B cell (primary cell): ENCODE results near the gene AP3M1. TPM values are rescaled to one million over a fixed set of nuclear protein-coding genes. Genes with fewer than 3 reads are reported as not detected.

Source experiments
- ATAC-seq: fragments of 200-7000 bp; cut with Tn5 transposase; one replicate; pipeline ENCODE4 v1.10.0; 2021; ENCODE audit warnings: low read depth, mild to moderate bottlenecking, moderate number of reproducible peaks, moderate library complexity
- CTCF ChIA-PET: fragments of 350-600 bp; sonication (Branson Sonifier 250); formaldehyde crosslinking; loops from one replicate; lab custom pipeline; 2021; ENCODE audit warnings: antibody characterized with exemption, inconsistent platforms; lab: Charles Lee
- POLR2A ChIA-PET: fragments of 350-600 bp; sonication (Branson Sonifier 250); formaldehyde crosslinking; loops from one replicate; lab custom pipeline; 2021; ENCODE audit warnings: antibody characterized with exemption; lab: Charles Lee
- DNase-seq: peaks from one replicate; pipeline ENCODE4 v3.0.0; 2013
- H2AFZ ChIP-seq: 2 replicates; pipeline ENCODE4 v1.6.1; 2012; ENCODE audit warnings: mild to moderate bottlenecking, low read depth, low read length; ENCODE audit not compliant: insufficient read depth, poor library complexity, severe bottlenecking
- H3K27ac ChIP-seq, 2 donors: 1 replicate in 1 of 2; 2 replicates in 1 of 2; pipeline ENCODE4 v1.5.1; 2012 to 2013; ENCODE audit warnings: low read length in 2 of 2, mild to moderate bottlenecking in 2 of 2, moderate library complexity in 1 of 2
- H3K27me3 ChIP-seq, 4 experiments: fragments of 200-600 bp in 1 of 4; sonication (generic) in 1 of 4; replicated peaks in 1 of 4; 1 replicate in 2 of 4; 2 replicates in 2 of 4; pipeline versions ENCODE4 v1.6.1 to v1.7.0; 2013 to 2016; ENCODE audit warnings: low read length in 3 of 4, mild to moderate bottlenecking in 2 of 4, mixed read lengths in 1 of 4, moderate library complexity in 1 of 4; ENCODE audit not compliant: insufficient read depth in 4 of 4, control insufficient read depth in 3 of 4; ENCODE audit errors: control extremely low read depth in 1 of 4
- H3K36me3 ChIP-seq, 2 experiments: replicated peaks in 1 of 2; 1 replicate in 1 of 2; 2 replicates in 1 of 2; pipeline versions ENCODE4 v1.6.1 to v1.7.1; 2013; ENCODE audit warnings: low read length in 1 of 2; ENCODE audit not compliant: insufficient read depth in 2 of 2, control insufficient read depth in 1 of 2; ENCODE audit errors: control extremely low read depth in 1 of 2, extremely low read depth in 1 of 2
- H3K4me1 ChIP-seq, 2 donors: fragments of 200-600 bp in 1 of 2; sonication (generic) in 1 of 2; 1 replicate in 1 of 2; 2 replicates in 1 of 2; pipeline versions ENCODE4 v1.5.1 to v1.6.1; 2013 to 2017; ENCODE audit warnings: low read length in 2 of 2; ENCODE audit not compliant: control insufficient read depth in 2 of 2, insufficient read depth in 2 of 2
- H3K4me2 ChIP-seq: replicated peaks from 2 replicates; pipeline ENCODE3; 2012; ENCODE audit warnings: mild to moderate bottlenecking, low read depth, low read length; ENCODE audit not compliant: poor library complexity, severe bottlenecking
- H3K4me3 ChIP-seq, 5 experiments: fragments of 200-600 bp in 1 of 5; sonication (generic) in 1 of 5; 1 replicate in 3 of 5; 2 replicates in 2 of 5; pipeline versions ENCODE4 v1.5.1 to v1.7.0; 2011 to 2016; ENCODE audit warnings: low read length in 4 of 5, mild to moderate bottlenecking in 4 of 5, low read depth in 2 of 5, control low read depth in 1 of 5, moderate library complexity in 1 of 5; ENCODE audit not compliant: insufficient read depth in 1 of 5; ENCODE audit errors: control extremely low read depth in 1 of 5, extremely low read depth in 1 of 5
- H3K79me2 ChIP-seq: fragments of 200-600 bp; sonication (generic); one replicate; pipeline ENCODE4 v1.6.0; 2016; ENCODE audit warnings: low read length; ENCODE audit not compliant: control insufficient read depth, insufficient read depth
- H3K9ac ChIP-seq: fragments of 200-600 bp; sonication (generic); 2 replicates; pipeline ENCODE4 v1.6.1; 2017; ENCODE audit warnings: mild to moderate bottlenecking, low read length, moderate library complexity
- H3K9me3 ChIP-seq, 3 donors: one replicate each; pipeline versions ENCODE4 v1.6.1 to v1.7.1; 2013; ENCODE audit warnings: low read length in 2 of 3; ENCODE audit not compliant: control insufficient read depth in 2 of 3, insufficient read depth in 1 of 3; ENCODE audit errors: control extremely low read depth in 1 of 3
- H4K20me1 ChIP-seq: 2 replicates; pipeline ENCODE4 v1.6.0; 2012; ENCODE audit warnings: mild to moderate bottlenecking, low read length; ENCODE audit not compliant: insufficient read depth, control insufficient read depth, poor library complexity, severe bottlenecking
- H3K27ac Mint-ChIP-seq: one replicate; pipeline ENCODE4 v1.8.0; 2021; ENCODE audit warnings: mixed read lengths
- H3K27me3 Mint-ChIP-seq: one replicate; pipeline ENCODE4 v1.8.0; 2021; ENCODE audit warnings: mixed read lengths
- H3K4me1 Mint-ChIP-seq: one replicate; pipeline ENCODE4 v1.8.0; 2021; ENCODE audit warnings: mixed read lengths
- H3K4me3 Mint-ChIP-seq: one replicate; pipeline ENCODE4 v1.8.0; 2021; ENCODE audit warnings: mixed read lengths
- H3K9me3 Mint-ChIP-seq: one replicate; pipeline ENCODE4 v1.8.0; 2022; ENCODE audit warnings: mixed read lengths; ENCODE audit not compliant: insufficient read depth
- CTCF ChIP-seq: fragments of 200-600 bp; IDR thresholded peaks from one replicate; pipeline ENCODE4 v1.8.0; 2022; ENCODE audit warnings: antibody characterized with exemption, mild to moderate bottlenecking
- EZH2 ChIP-seq: IDR thresholded peaks from 2 replicates; pipeline ENCODE4 v1.6.1; 2012; ENCODE audit warnings: borderline replicate concordance, low read depth, mild to moderate bottlenecking, moderate library complexity, low read length; ENCODE audit not compliant: insufficient read depth, poor library complexity, severe bottlenecking
- WGBS: methylation state at CpG from one replicate; pipeline ENCODE4 v1.1.5; 2013; ENCODE audit warnings: missing lambda C conversion rate; ENCODE audit not compliant: insufficient coverage; 5-methylcytosine and 5-hydroxymethylcytosine counted together
- intact Hi-C: fragments of 100-400 bp; cut with micrococcal nuclease; formaldehyde crosslinking; loops from one replicate; pipeline ENCODE4 v1.10.0; 2022
- polyA minus RNA-seq: library from RNA; depleted of rRNA, polyadenylated mRNA; stranded (reverse); fragments of >200 nt; gene quantifications from 2 replicates; pipeline ENCODE4 v1.2.3, GENCODE V29; 2012
- polyA plus RNA-seq: library from polyadenylated mRNA; depleted of rRNA; stranded (reverse); fragments of >200 nt; gene quantifications from 2 replicates; pipeline ENCODE4 v1.2.3, GENCODE V29; 2012
- total RNA-seq, 2 donors: library from RNA; stranded (reverse); fragments of 120-200 nt in 1 of 2; gene quantifications; 1 replicate in 1 of 2; 2 replicates in 1 of 2; pipeline versions ENCODE4 v1.2.3 to v1.2.4, GENCODE V29; 2013 to 2022

The AP3M1 gene
- total RNA-seq (48.9 and 50.4 TPM in 2 replicates), polyA plus RNA-seq (16.1 and 21.6 TPM in 2 replicates), polyA minus RNA-seq (17.4 and 19.1 TPM in 2 replicates)
- total RNA-seq (2013) = 39.9 TPM

DNA sequence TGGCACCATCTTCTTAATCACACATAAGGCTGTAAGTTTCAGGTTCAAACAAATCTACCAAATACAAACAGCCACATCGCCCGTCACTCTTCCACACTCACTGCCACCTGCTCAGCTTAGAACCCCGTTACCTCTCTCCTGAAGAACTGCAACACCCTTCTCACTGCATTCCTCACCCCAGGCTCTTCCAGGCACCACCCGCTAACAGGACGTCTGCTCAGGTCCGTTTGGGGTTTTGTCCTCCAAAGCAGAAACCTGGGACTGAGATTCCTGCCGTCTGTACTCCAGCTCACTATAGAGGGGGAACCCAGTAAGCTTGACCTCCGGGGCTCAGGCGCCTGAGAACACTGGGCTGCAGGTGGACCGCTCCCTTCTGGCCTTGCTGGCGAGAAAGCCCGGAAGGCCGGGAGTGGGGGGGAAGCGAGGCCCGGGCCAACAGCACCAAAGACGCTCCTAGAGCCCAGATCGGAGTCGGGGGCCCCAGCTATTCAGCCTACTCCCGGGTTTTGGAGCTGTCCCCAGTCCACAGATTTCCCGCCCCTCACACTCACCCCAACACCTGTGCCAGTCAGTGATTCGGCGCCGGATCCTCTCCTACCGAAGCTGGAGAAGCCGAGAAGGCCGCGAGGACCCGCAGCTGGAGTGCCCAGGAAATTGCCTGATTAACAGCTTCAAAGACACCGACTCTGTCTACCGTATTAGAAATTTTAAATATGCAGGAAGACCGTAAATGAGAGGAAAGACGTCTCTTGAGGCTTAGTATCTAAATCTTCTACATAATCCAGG lies at the start of gene AP3M1:
AP3M1 (minus strand) TSS at position 625 of the 786 bp plus-strand sequence. CDS start 12,449 bp downstream, outside the sequence.
- CTCF ChIA-PET = interaction anchor here (0.9 to 5.8 kb wide), 19 partner anchors 12 to 1085 kb away, joined by 3 to 58 read pairs (median 4); partner anchors contain the start of gene COMTD1

More for the DNA sequence above, at the start of gene AP3M1:
- Histone ChIP-seq H3K9me3 (no peaks in the 10 kb centered on the region), H3K4me3 (peak within 1 kb of the TSS; percentile 87 to 98 (median 94)), H3K27ac (peak within 1 kb of the TSS; percentile 93 to 97), H4K20me1 (peaks cover 23% of the 10 kb centered on the region), H3K4me2 (peak within 1 kb of the TSS; percentile 93), H2AFZ (peak within 1 kb of the TSS; percentile 91), H3K79me2 (peaks cover 97% of the 10 kb centered on the region), H3K4me1 (peaks cover 36 to 53% of the 10 kb centered on the region in 2 donors), H3K27me3 (no peaks in the 10 kb centered on the region), H3K9ac (peak within 1 kb of the TSS; percentile 96), H3K36me3 (peaks cover 0 to 13% of the 10 kb centered on the region in 2 experiments)
- Mint-ChIP-seq H3K27me3 (no peaks in the 10 kb centered on the region), H3K4me1 (peaks cover 51% of the 10 kb centered on the region), H3K27ac (no peak within 1 kb of the TSS), H3K4me3 (no peak within 1 kb of the TSS), H3K9me3 (no peaks in the 10 kb centered on the region)
- TF ChIP-seq CTCF = no peak
- TF ChIP-seq EZH2 = no peak
- intact Hi-C loops = loop anchor here (2.0 to 5.0 kb wide), 3 partner anchors 153 to 1086 kb away; partner anchors contain the start of genes SAMD8 and VCL
- ATAC-seq (peak; percentile 51), DNase-seq (no peak)
- WGBS = 0% methylated on average over 24 of the region's 32 CpGs
- POLR2A ChIA-PET = interaction anchor here (0.7 to 2.0 kb wide), 9 partner anchors 12 to 1061 kb away, joined by 3 to 31 read pairs (median 5); partner anchors contain the start of gene VDAC2
